Neuron (in vitro differentiated cells): ENCODE measurements around the gene TALDO1.

ENCODE experiments used
- H2AFZ ChIP-seq: one replicate; pipeline ENCODE4 v1.6.1; 2013; ENCODE audit warnings: low read depth, mild to moderate bottlenecking, inconsistent platforms, low read length, moderate library complexity
- H3K27me3 ChIP-seq: one replicate; pipeline ENCODE4 v1.6.1; 2013; ENCODE audit warnings: low read length; ENCODE audit not compliant: insufficient read depth
- H3K36me3 ChIP-seq: one replicate; pipeline ENCODE4 v1.6.1; 2013; ENCODE audit warnings: low read length; ENCODE audit not compliant: insufficient read depth
- H3K4me1 ChIP-seq: one replicate; pipeline ENCODE4 v1.6.1; 2013; ENCODE audit warnings: low read length; ENCODE audit not compliant: insufficient read depth
- H3K4me3 ChIP-seq: 2 replicates; pipeline ENCODE4 v1.5.1; 2013; ENCODE audit warnings: mild to moderate bottlenecking, low read length, moderate library complexity
- H3K9me3 ChIP-seq: one replicate; pipeline ENCODE4 v1.6.1; 2013; ENCODE audit warnings: low read length

Gene TALDO1

GRCh38 chr11:802693-803466 lies 55.6 kb downstream of the TALDO1 start:
- Histone ChIP-seq H3K9me3 (no peaks in the 10 kb centered on the region), H3K4me1 (peaks cover 23% of the 10 kb centered on the region), H2AFZ (no peak overlapping the region), H3K4me3 (no peak overlapping the region), H3K36me3 (peaks cover 35% of the 10 kb centered on the region), H3K27me3 (no peaks in the 10 kb centered on the region)

- H2AFZ ChIP-seq, result no peak overlapping the region
- H3K36me3 ChIP-seq, result peaks cover 35% of the 10 kb centered on the region
- no peaks in the 10 kb centered on the region for H3K27me3 ChIP-seq
- peaks cover 25% of the 10 kb centered on the region for H3K4me1 ChIP-seq
- H3K4me3 ChIP-seq, result no peak overlapping the region
- no peaks in the 10 kb centered on the region for H3K9me3 ChIP-seq
Measured at GRCh38 chr11:803467-803742, 56.1 kb downstream of the TALDO1 start.

- Histone ChIP-seq H3K9me3 (no peaks in the 10 kb centered on the region), H3K27me3 (no peaks in the 10 kb centered on the region), H2AFZ (no peak overlapping the region), H3K4me1 (peaks cover 29% of the 10 kb centered on the region), H3K4me3 (peak overlapping the region; percentile 54), H3K36me3 (peaks cover 33% of the 10 kb centered on the region)
Measured at GRCh38 chr11:803770-804598, 56.7 kb downstream of the TALDO1 start.

- peak overlapping the region; percentile 54 for H3K4me3 ChIP-seq
Measured at GRCh38 chr11:804599-804964, 57.3 kb downstream of the TALDO1 start.

GRCh38 chr11:808427-809286 lies 61.4 kb downstream of the TALDO1 start:
- no peaks in the 10 kb centered on the region for H3K27me3 ChIP-seq
- H3K4me3 ChIP-seq, result peak overlapping the region; percentile 87
- H3K9me3 ChIP-seq, result no peaks in the 10 kb centered on the region
- H2AFZ ChIP-seq, result peak overlapping the region; percentile 76
- peaks cover 23% of the 10 kb centered on the region for H3K36me3 ChIP-seq
- peaks cover 37% of the 10 kb centered on the region for H3K4me1 ChIP-seq

More at GRCh38 chr11:804599-804964, 57.3 kb downstream of the TALDO1 start:
- Histone ChIP-seq H2AFZ (peak overlapping the region; percentile 27), H3K9me3 (no peaks in the 10 kb centered on the region), H3K36me3 (peaks cover 29% of the 10 kb centered on the region), H3K27me3 (no peaks in the 10 kb centered on the region), H3K4me1 (peaks cover 29% of the 10 kb centered on the region)

- Histone ChIP-seq H3K36me3 (peaks cover 26% of the 10 kb centered on the region), H3K4me1 (peaks cover 29% of the 10 kb centered on the region), H3K4me3 (peak within 1 kb of the TSS; percentile 87), H3K9me3 (no peaks in the 10 kb centered on the region), H2AFZ (peak within 1 kb of the TSS; percentile 76), H3K27me3 (no peaks in the 10 kb centered on the region)
Measured at GRCh38 chr11:809287-810039, 62.2 kb downstream of the TALDO1 start, which contains the start of gene RPLP2. Gene RPLP2, plus strand, starts transcription at chr11:809967. Its CDS starts 268 bp downstream, at chr11:810235.

GRCh38 chr11:810040-810567 lies 62.8 kb downstream of the TALDO1 start:
- Histone ChIP-seq H3K36me3 (peaks cover 26% of the 10 kb centered on the region), H2AFZ (peak overlapping the region; percentile 76), H3K9me3 (no peaks in the 10 kb centered on the region), H3K4me3 (peak overlapping the region; percentile 87), H3K27me3 (no peaks in the 10 kb centered on the region), H3K4me1 (peaks cover 24% of the 10 kb centered on the region)

GRCh38 chr11:811446-812245 lies 64.4 kb downstream of the TALDO1 start:
- Histone ChIP-seq H3K36me3 (peaks cover 26% of the 10 kb centered on the region), H3K27me3 (no peaks in the 10 kb centered on the region), H2AFZ (no peak overlapping the region), H3K4me1 (peaks cover 20% of the 10 kb centered on the region), H3K9me3 (no peaks in the 10 kb centered on the region), H3K4me3 (no peak overlapping the region)

- no peaks in the 10 kb centered on the region for H3K9me3 ChIP-seq
- H3K27me3 ChIP-seq, result no peaks in the 10 kb centered on the region
- H3K4me1 ChIP-seq, result peaks cover 20% of the 10 kb centered on the region
- no peak overlapping the region for H3K4me3 ChIP-seq
- no peak overlapping the region for H2AFZ ChIP-seq
- H3K36me3 ChIP-seq, result peaks cover 26% of the 10 kb centered on the region
Measured at GRCh38 chr11:812390-812789, 65.1 kb downstream of the TALDO1 start.

GRCh38 chr11:813072-813455 lies 65.8 kb downstream of the TALDO1 start:
- Histone ChIP-seq H3K9me3 (no peaks in the 10 kb centered on the region), H3K36me3 (peaks cover 26% of the 10 kb centered on the region), H3K27me3 (no peaks in the 10 kb centered on the region), H2AFZ (no peak overlapping the region), H3K4me1 (peaks cover 20% of the 10 kb centered on the region), H3K4me3 (no peak overlapping the region)

- no peaks in the 10 kb centered on the region for H3K27me3 ChIP-seq
- H2AFZ ChIP-seq, result no peak overlapping the region
- H3K36me3 ChIP-seq, result peaks cover 26% of the 10 kb centered on the region
- H3K9me3 ChIP-seq, result no peaks in the 10 kb centered on the region
- peaks cover 17% of the 10 kb centered on the region for H3K4me1 ChIP-seq
- no peak overlapping the region for H3K4me3 ChIP-seq
Measured at GRCh38 chr11:813456-814096, 66.3 kb downstream of the TALDO1 start.
